H9 (cell line): ENCODE results near the gene DLEC1. TPM values are rescaled to one million over a fixed set of nuclear protein-coding genes. Genes with fewer than 3 reads are reported as not detected.

ENCODE experiments used
- DNase-seq: peaks from one replicate; pipeline ENCODE4 v3.0.0-alpha.2; 2017
- H2AFZ ChIP-seq: one replicate; pipeline ENCODE4 v1.6.1; 2013; ENCODE audit warnings: mild to moderate bottlenecking, low read length, control low read depth, moderate library complexity
- H2AK5ac ChIP-seq: 2 replicates; pipeline ENCODE4 v1.6.1; 2013; ENCODE audit warnings: low read length, control low read depth, mixed read lengths; ENCODE audit not compliant: insufficient read length
- H2BK120ac ChIP-seq: one replicate; pipeline ENCODE4 v1.6.1; 2013; ENCODE audit warnings: low read depth, mild to moderate bottlenecking, low read length, control low read depth, inconsistent platforms; ENCODE audit not compliant: poor library complexity, severe bottlenecking
- H2BK12ac ChIP-seq: 2 replicates; pipeline ENCODE4 v1.6.1; 2013; ENCODE audit warnings: low read length, control low read depth, mixed read lengths, low read depth; ENCODE audit not compliant: insufficient read length
- H2BK15ac ChIP-seq: 2 replicates; pipeline ENCODE4 v1.6.1; 2013; ENCODE audit warnings: low read depth, low read length, control low read depth
- H2BK20ac ChIP-seq: one replicate; pipeline ENCODE4 v1.6.1; 2013; ENCODE audit warnings: low read depth, mild to moderate bottlenecking, low read length, control low read depth, inconsistent platforms; ENCODE audit not compliant: poor library complexity, severe bottlenecking
- H2BK5ac ChIP-seq: 2 replicates; pipeline ENCODE4 v1.6.1; 2013; ENCODE audit warnings: low read length, control low read depth, mixed read lengths; ENCODE audit not compliant: insufficient read length
- H3K14ac ChIP-seq: 2 replicates; pipeline ENCODE4 v1.6.1; 2013; ENCODE audit warnings: low read length, control low read depth; ENCODE audit not compliant: insufficient read depth
- H3K18ac ChIP-seq: 2 replicates; pipeline ENCODE4 v1.6.1; 2013; ENCODE audit warnings: low read depth, mild to moderate bottlenecking, mixed read lengths, low read length, control low read depth; ENCODE audit not compliant: insufficient read length
- H3K23ac ChIP-seq: 2 replicates; pipeline ENCODE4 v1.6.1; 2013; ENCODE audit warnings: low read length, control low read depth, mixed read lengths, low read depth; ENCODE audit not compliant: insufficient read length
- H3K23me2 ChIP-seq: 2 replicates; pipeline ENCODE4 v1.6.1; 2013; ENCODE audit warnings: low read depth, mild to moderate bottlenecking, mixed read lengths, low read length, control low read depth; ENCODE audit not compliant: insufficient read length, poor library complexity, severe bottlenecking
- H3K27ac ChIP-seq: 2 replicates; pipeline ENCODE4 v1.5.1; 2013; ENCODE audit warnings: low read length, control low read depth, mixed read lengths, low read depth; ENCODE audit not compliant: insufficient read length
- H3K27me3 ChIP-seq: 2 replicates; pipeline ENCODE4 v1.6.1; 2013; ENCODE audit warnings: low read length, control low read depth, inconsistent platforms; ENCODE audit not compliant: insufficient read depth
- H3K4ac ChIP-seq: 2 replicates; pipeline ENCODE4 v1.6.1; 2013; ENCODE audit warnings: low read depth, mild to moderate bottlenecking, control low read depth, inconsistent platforms, low read length, moderate library complexity
- H3K4me1 ChIP-seq: 2 replicates; pipeline ENCODE4 v1.6.1; 2013; ENCODE audit warnings: low read length, control low read depth, inconsistent platforms; ENCODE audit not compliant: insufficient read depth
- H3K4me2 ChIP-seq: 2 replicates; pipeline ENCODE4 v1.6.1; 2013; ENCODE audit warnings: low read length, control low read depth, mixed read lengths; ENCODE audit not compliant: insufficient read length, insufficient read depth
- H3K56ac ChIP-seq: 2 replicates; pipeline ENCODE4 v1.6.1; 2013; ENCODE audit warnings: low read depth, mild to moderate bottlenecking, mixed read lengths, low read length, control low read depth; ENCODE audit not compliant: insufficient read length
- H3K79me1 ChIP-seq: 2 replicates; pipeline ENCODE4 v1.6.1; 2013; ENCODE audit warnings: low read depth, mild to moderate bottlenecking, moderate library complexity, low read length, control low read depth, inconsistent platforms; ENCODE audit not compliant: insufficient read depth, poor library complexity, severe bottlenecking
- H3K79me2 ChIP-seq: 2 replicates; pipeline ENCODE4 v1.6.1; 2013; ENCODE audit warnings: low read length, control low read depth, inconsistent platforms; ENCODE audit not compliant: insufficient read depth
- H3K9ac ChIP-seq: 2 replicates; pipeline ENCODE4 v1.6.1; 2013; ENCODE audit warnings: low read length, control low read depth, mixed read lengths; ENCODE audit not compliant: insufficient read length; ENCODE audit errors: extremely low read depth
- H3K9me3 ChIP-seq: one replicate; pipeline ENCODE4 v1.6.1; 2013; ENCODE audit warnings: low read depth, low read length, inconsistent platforms; ENCODE audit not compliant: control insufficient read depth
- H3T11ph ChIP-seq: one replicate; pipeline ENCODE4 v1.6.1; 2013; ENCODE audit warnings: mild to moderate bottlenecking, low read length, control low read depth, inconsistent platforms
- H4K20me1 ChIP-seq: one replicate; pipeline ENCODE4 v1.6.1; 2013; ENCODE audit not compliant: control insufficient read depth, insufficient read length, insufficient read depth
- H4K5ac ChIP-seq: 2 replicates; pipeline ENCODE4 v1.6.1; 2013; ENCODE audit warnings: low read depth, mild to moderate bottlenecking, mixed read lengths, low read length, control low read depth; ENCODE audit not compliant: insufficient read length
- H4K8ac ChIP-seq: replicated peaks from 2 replicates; pipeline ENCODE4 v1.6.1; 2013; ENCODE audit warnings: low read length, control low read depth, mixed read lengths, low read depth; ENCODE audit not compliant: insufficient read length
- H4K91ac ChIP-seq: 2 replicates; pipeline ENCODE4 v1.6.1; 2013; ENCODE audit warnings: low read depth, mild to moderate bottlenecking, moderate library complexity, mixed read lengths, low read length, control low read depth; ENCODE audit not compliant: insufficient read length
- H3K27ac Mint-ChIP-seq, 3 experiments: 2 replicates in 2 of 3; 3 replicates in 1 of 3; pipeline ENCODE4 v1.8.0; 2020 to 2021; ENCODE audit warnings: mixed read lengths in 3 of 3, mild to moderate bottlenecking in 1 of 3, moderate library complexity in 1 of 3
- H3K27me3 Mint-ChIP-seq: 2 replicates; pipeline ENCODE4 v1.8.0; 2021; ENCODE audit warnings: low read depth, mild to moderate bottlenecking, moderate library complexity, mixed read lengths
- H3K36me3 Mint-ChIP-seq, 3 experiments: 2 replicates in 2 of 3; 3 replicates in 1 of 3; pipeline ENCODE4 v1.8.0; 2020 to 2021; ENCODE audit warnings: low read depth in 3 of 3, mixed read lengths in 3 of 3; ENCODE audit not compliant: insufficient read depth in 1 of 3
- H3K4me1 Mint-ChIP-seq, 2 experiments: 2 replicates each; pipeline ENCODE4 v1.8.0; 2020; ENCODE audit warnings: mixed read lengths in 2 of 2
- H3K4me3 Mint-ChIP-seq, 2 experiments: 2 replicates in 1 of 2; 3 replicates in 1 of 2; pipeline ENCODE4 v1.8.0; 2020 to 2021; ENCODE audit warnings: mild to moderate bottlenecking in 2 of 2, mixed read lengths in 2 of 2, moderate library complexity in 1 of 2
- H3K9me3 Mint-ChIP-seq, 2 experiments: 2 replicates in 1 of 2; 3 replicates in 1 of 2; pipeline ENCODE4 v1.8.0; 2020; ENCODE audit warnings: mild to moderate bottlenecking in 2 of 2, mixed read lengths in 2 of 2, moderate library complexity in 1 of 2
- CTCF ChIP-seq: fragments of 200-600 bp; sonication (generic); conservative IDR thresholded peaks from 3 replicates; pipeline ENCODE4 v1.8.0; 2021; ENCODE audit warnings: antibody characterized with exemption, mild to moderate bottlenecking
- WGBS: extraction: QIAGEN DNeasy Blood & Tissue Kit; methylation state at CpG from one replicate; pipeline ENCODE4 v1.1.7; 2013; ENCODE audit warnings: missing lambda C conversion rate, low lambda C conversion rate, mixed read lengths; ENCODE audit not compliant: insufficient read length; ENCODE audit errors: extremely low coverage; 5-methylcytosine and 5-hydroxymethylcytosine counted together
- total RNA-seq: library from RNA; stranded (reverse); gene quantifications from 2 replicates; pipeline ENCODE4 v1.2.1, GENCODE V29; 2021

Gene DLEC1
- total RNA-seq, 1 experiment from 2014 or later: 2.1 TPM

GRCh38 chr3:38015984-38016383 is 23.0 kb upstream of the DLEC1 start:
- Mint-ChIP-seq H3K36me3 (peaks cover 5 to 39% (median 19%) of the 10 kb centered on the region in 3 experiments; a peak in 6 of 7 replicates), H3K27ac (no peak overlapping the region), H3K27me3 (no peaks in the 10 kb centered on the region), H3K4me1 (no peaks in the 10 kb centered on the region), H3K9me3 (no peaks in the 10 kb centered on the region), H3K4me3 (no peak overlapping the region)
- Histone ChIP-seq H4K91ac (no peak overlapping the region), H3K4me1 (no peaks in the 10 kb centered on the region), H4K8ac (no peak overlapping the region), H2BK12ac (no peak overlapping the region), H2BK5ac (no peak overlapping the region), H3K14ac (no peak overlapping the region), H3K56ac (no peak overlapping the region), H4K20me1 (no peaks in the 10 kb centered on the region), H2AK5ac (no peak overlapping the region), H3K27me3 (no peaks in the 10 kb centered on the region), H2AFZ (no peak overlapping the region), H3K18ac (no peak overlapping the region), H3K79me2 (no peaks in the 10 kb centered on the region), H3K23ac (no peak overlapping the region), H2BK15ac (no peak overlapping the region), H3K27ac (no peak overlapping the region), H3K9me3 (no peaks in the 10 kb centered on the region), H3K23me2 (no peaks in the 10 kb centered on the region), H3K4ac (no peak overlapping the region), H3T11ph (no peak overlapping the region), H2BK20ac (no peak overlapping the region), H2BK120ac (no peak overlapping the region), H3K4me2 (no peak overlapping the region), H4K5ac (no peak overlapping the region), H3K79me1 (no peaks in the 10 kb centered on the region), H3K9ac (no peak overlapping the region)
- no CpG with 5 or more reads among the region's 3 CpGs for WGBS
- no peak for DNase-seq
- TF ChIP-seq CTCF: no peak
